AG09319 (cell line): ENCODE results near the gene TTLL10.

Experiments used
- DNase-seq: peaks from one replicate; pipeline ENCODE4 v3.0.0-alpha.2; 2010; ENCODE audit warnings: low read depth; ENCODE audit errors: extremely low read depth
- TF ChIP-seq, protein P1 (sequence below): IDR thresholded peaks from 2 replicates; pipeline ENCODE4 v1.5.1; 2011; ENCODE audit warnings: low read depth, mild to moderate bottlenecking, inconsistent platforms, low read length, moderate library complexity

Gene TTLL10

DNA sequence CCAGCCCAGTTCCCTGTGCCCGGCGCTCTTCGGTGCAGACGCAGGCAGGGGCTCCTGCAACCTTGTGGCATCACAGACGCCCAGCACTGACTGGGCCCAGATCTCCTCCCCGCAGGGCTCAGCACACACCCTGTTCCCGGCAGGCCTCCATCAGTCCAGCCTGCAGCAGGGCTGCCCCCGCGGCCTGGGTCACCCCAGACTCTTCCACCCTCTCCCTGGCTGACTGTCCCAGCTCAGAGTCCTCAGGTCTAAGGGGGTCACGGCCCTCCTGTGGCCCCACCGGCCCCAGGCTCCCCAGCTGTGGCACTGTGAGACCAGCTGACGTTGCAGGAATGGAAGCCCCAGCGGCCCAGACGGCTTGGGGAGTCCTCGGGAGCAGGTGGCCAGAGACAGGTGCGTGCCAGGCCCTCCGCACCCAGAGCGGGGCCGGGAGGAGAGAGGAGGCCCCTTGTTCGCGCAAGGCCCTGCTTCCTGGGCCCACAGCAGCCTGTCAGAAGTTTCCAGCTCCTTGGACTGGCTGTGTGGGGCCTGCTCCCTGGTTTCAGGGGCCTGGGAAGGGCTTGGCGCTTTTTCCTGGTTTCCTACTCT is 62.6 kb downstream of the TTLL10 start:
- no peak for DNase-seq
- TF ChIP-seq, protein P1, sequence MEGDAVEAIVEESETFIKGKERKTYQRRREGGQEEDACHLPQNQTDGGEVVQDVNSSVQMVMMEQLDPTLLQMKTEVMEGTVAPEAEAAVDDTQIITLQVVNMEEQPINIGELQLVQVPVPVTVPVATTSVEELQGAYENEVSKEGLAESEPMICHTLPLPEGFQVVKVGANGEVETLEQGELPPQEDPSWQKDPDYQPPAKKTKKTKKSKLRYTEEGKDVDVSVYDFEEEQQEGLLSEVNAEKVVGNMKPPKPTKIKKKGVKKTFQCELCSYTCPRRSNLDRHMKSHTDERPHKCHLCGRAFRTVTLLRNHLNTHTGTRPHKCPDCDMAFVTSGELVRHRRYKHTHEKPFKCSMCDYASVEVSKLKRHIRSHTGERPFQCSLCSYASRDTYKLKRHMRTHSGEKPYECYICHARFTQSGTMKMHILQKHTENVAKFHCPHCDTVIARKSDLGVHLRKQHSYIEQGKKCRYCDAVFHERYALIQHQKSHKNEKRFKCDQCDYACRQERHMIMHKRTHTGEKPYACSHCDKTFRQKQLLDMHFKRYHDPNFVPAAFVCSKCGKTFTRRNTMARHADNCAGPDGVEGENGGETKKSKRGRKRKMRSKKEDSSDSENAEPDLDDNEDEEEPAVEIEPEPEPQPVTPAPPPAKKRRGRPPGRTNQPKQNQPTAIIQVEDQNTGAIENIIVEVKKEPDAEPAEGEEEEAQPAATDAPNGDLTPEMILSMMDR: no peak

DNA sequence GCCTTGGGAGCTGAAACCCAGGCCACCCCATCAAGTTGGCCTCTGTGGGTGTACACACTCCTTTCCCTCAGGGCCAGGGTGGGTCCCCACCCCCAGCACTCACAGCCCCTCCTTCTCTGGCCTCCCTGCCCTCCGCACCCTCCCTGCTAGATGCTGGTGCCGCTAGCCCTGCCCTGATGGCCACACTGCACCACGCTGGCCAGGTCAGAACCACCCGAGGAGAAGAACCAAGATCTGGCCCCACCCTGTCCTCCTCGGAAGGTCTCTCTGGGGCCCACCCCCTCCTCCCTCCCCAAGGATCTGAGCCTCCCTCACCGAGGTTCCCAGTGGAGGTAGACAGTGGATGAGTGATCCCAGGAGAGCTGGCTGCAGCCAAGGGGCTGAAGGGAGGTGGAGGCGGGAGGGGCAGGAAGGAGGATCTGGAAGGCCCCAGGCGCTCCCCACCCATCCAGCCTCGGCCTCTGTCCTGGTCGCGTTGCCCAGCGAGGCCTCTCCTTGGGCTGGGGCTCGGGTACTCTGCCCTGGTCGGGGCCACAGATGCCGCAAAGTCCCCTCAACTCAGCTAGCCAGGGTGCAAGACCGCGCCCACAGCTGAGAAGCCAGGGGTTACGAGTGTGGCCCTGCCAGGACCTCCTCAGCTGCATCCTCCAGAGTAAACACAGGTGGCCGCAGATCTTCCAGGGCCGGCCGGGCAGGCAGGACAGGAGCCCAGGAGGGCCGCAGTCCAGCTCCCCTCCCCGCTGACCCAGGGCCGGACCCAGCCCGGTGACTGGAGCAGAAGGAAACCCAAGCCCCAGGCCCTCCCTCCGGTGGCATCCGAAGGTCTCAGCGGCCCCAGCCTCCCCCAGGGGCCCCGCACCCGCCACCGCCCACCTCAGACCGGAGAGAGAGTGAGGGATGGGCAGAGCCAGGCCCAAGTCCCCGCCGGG is 63.5 kb downstream of the TTLL10 start:
- DNase-seq: no peak

DNA sequence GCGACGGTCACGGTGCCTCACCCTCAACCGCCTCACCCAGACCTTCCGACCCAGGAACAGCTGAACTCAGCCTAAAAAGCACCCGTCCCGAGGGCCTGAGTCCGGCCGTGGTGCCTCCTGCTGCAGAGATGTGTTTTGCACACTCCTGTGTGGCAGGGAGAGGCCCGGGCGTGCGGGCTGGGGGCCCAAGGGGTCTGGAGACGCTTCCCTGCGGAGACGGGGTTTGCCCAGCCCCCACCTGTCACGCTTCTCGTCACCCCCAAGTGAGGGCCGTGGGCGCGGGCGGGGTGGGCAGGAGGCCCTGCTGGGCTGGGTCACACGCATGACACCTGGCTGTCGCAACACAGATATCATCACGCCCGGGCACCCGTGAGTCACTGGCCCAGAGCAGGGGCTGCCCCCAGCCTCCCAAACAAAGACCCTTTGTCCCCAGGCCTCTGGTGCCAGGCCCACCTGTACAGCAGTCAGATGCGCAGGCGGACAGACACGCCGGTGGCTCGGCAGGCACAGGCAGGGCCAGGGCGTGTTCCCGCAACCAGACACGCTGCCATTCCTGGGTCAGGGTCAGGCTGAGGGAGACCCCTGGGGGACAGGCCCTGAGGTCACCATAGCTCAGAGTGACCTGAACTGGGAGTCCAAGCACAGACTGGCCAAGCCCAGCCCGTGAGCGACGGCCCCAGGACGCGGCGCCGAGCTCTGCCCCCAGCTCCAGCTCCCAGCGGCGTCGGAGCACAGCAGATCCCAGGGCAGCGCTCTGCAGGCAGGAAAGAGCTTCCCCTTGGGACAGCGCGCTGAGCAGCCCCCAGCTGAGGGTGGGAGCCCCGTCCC is 64.4 kb downstream of the TTLL10 start:
- TF ChIP-seq, protein P1: no peak
- no peak for DNase-seq

More for the DNA sequence above, 63.5 kb downstream of the TTLL10 start:
- TF ChIP-seq, protein P1: no peak

DNA sequence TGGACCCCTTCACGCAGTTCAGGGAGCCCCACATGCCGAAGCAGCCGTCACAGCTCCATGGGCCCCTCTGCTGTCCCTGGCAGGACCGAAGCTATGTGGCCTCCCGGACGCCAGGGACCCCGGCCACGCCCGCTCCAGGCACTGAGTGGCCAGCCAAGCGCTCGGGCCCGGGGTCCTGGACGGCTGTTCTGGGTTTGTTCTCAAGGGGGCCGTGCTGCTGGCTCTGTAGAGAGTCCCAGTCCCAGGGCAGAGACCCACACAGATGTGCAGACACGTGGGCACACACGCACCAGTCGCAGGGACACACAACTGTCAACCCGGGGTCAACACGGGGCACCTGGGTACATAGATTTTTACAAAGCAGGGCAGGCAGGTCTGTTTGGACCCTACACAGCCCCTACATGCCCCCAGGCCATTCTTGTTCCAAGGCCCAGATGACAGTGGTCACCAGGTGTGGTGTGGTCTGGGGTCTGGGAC is 65.1 kb downstream of the TTLL10 start:
- DNase-seq: no peak
- TF ChIP-seq, protein P1: no peak

DNA sequence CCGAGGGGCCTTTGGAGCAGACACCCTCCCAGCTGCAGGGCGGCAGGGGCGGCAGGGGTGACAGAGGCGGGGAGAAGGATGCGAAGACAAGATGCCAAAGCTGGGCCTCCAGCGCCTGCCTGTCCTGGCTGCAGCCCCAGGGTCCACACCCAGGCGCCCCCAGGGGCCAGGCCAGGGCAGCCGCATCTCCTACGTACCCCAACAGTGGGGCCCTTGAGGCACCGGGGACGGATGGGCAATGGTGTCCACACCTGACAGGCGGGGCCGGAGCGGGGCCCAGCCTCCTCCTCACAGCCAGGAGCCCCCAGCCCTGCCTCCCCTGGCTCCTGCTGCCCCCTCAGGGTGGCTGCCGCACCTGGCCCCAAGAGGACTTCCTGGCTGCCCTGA is 65.5 kb downstream of the TTLL10 start:
- no peak for DNase-seq
- TF ChIP-seq, protein P1: no peak

DNA sequence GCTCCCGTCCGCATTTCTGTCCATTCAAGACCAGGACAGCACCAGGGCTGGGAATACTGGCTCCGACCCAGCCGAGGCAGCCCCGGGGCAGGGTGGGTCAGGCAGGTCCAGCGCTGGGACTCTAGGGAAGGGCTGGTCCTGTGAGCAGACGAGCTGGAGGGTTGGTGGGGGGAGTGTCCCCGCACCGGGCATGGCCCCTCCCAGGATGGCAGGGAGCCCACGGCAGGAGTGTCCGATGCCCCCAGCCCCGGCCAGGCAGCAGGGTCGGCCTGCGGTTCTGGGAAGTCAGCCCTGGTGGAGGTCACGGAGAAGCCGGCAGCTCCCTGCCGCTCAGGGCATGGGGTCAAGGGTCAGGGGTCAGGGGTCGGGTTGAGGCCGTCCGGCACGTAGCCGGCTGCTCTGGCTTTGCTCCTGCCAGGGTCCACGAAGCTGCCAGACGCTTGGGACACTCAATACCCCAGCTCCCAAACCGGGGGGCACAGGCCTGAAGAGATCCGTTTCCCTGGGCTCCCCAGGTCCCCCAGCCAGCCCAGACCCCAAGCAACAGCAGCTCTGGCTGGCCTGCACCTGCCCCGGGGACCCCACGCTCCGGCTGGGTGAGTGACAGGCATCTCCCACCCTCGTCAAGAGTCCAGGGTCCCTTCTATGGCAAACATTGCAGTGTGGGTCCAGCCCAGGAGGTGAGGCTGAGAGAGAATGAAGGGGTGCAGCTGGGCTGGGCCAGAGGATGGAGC is 66.1 kb downstream of the TTLL10 start:
- no peak for DNase-seq
- TF ChIP-seq, protein P1: no peak
